GOT3 (cell line): ENCODE data around the gene DDAH2.
"Not testable (repeated sequence)": the region's sequence is repeated elsewhere in the genome, so short reads cannot be mapped to it uniquely, and the experiment has no call there.

ENCODE experiments used
- DNase-seq: peaks from one replicate; lab custom pipeline; 2025; ENCODE audit warnings: mixed read lengths; lab: John Stamatoyannopoulos, UW

Gene DDAH2

GRCh38 chr6:31713991-31714684 lies 15.0 kb downstream of the DDAH2 start:
- no peak for DNase-seq

- no peak for DNase-seq
Observed at GRCh38 chr6:31713465-31713864, 15.6 kb downstream of the DDAH2 start.

GRCh38 chr6:31712296-31712695 lies 16.8 kb downstream of the DDAH2 start:
- DNase-seq: no peak

GRCh38 chr6:31711233-31711632 lies 17.9 kb downstream of the DDAH2 start:
- no peak for DNase-seq

GRCh38 chr6:31710523-31711219 lies 18.4 kb downstream of the DDAH2 start:
- no peak for DNase-seq

- DNase-seq: not testable (repeated sequence)
Observed at GRCh38 chr6:31709157-31709556, 19.9 kb downstream of the DDAH2 start.

- no peak for DNase-seq
Observed at GRCh38 chr6:31708224-31708623, 20.9 kb downstream of the DDAH2 start.

GRCh38 chr6:31707701-31708100 lies 21.4 kb downstream of the DDAH2 start:
- DNase-seq: no peak

- no peak for DNase-seq
Observed at GRCh38 chr6:31706599-31706998, 22.5 kb downstream of the DDAH2 start, which contains the start of gene LY6G6F. TSS of gene LY6G6F (plus strand) at chr6:31706866. CDS start at chr6:31706907, 41 bp downstream.

GRCh38 chr6:31705931-31706330 lies 23.2 kb downstream of the DDAH2 start:
- no peak for DNase-seq

GRCh38 chr6:31702819-31703716 lies 26.0 kb downstream of the DDAH2 start, which contains the start of gene ABHD16A:
TSS of gene ABHD16A (minus strand) at chr6:31703324. CDS start at chr6:31703281, 43 bp downstream.
- peak; percentile 82 for DNase-seq

- DNase-seq: no peak
Observed at GRCh38 chr6:31702405-31702818, 26.7 kb downstream of the DDAH2 start.

GRCh38 chr6:31701666-31702404 lies 27.3 kb downstream of the DDAH2 start:
- DNase-seq: no peak

GRCh38 chr6:31700740-31701401 lies 28.2 kb downstream of the DDAH2 start:
- DNase-seq: no peak

GRCh38 chr6:31697555-31697954 lies 31.5 kb downstream of the DDAH2 start:
- no peak for DNase-seq

GRCh38 chr6:31693535-31693934 lies 35.6 kb downstream of the DDAH2 start:
- no peak for DNase-seq

- DNase-seq: no peak
Observed at GRCh38 chr6:31692886-31693285, 36.2 kb downstream of the DDAH2 start.

- DNase-seq: no peak
Observed at GRCh38 chr6:31692353-31692752, 36.7 kb downstream of the DDAH2 start.

GRCh38 chr6:31691564-31692108 lies 37.5 kb downstream of the DDAH2 start:
- DNase-seq: no peak

GRCh38 chr6:31691078-31691463 lies 38.0 kb downstream of the DDAH2 start:
- DNase-seq: no peak
